Stimulated activated CD4-positive, alpha-beta T cell treated with anti-CD3 and anti-CD28 coated beads, TNF-alpha, amount 100 ng/mL, for 48 hours (primary cell): ENCODE results near the gene ACO1.

Experiments
- DNase-seq, 3 donors: peaks; one replicate each; pipeline ENCODE4 v3.0.0-alpha.2; 2020; ENCODE audit warnings: low read depth in 3 of 3

ACO1 gene

DNA sequence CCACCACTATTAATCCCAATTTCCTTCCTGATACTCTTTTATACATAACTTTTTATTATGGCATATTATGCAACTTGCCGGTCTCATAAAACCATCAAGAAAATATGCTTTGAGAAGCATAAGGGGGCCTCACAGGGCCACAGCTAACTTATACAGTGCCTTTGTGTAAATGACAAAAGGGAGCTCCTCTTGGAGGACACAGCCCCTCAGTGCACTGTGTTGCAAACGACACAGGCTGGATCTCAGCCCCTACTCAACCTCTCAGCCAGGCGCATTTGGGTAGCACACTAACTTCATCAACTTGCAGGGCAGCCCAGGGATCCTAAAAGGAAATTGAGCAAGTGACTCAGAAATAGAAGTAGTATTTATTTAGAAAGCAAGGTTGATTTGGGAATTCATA is 106.2 kb downstream of the ACO1 start:
- no peak for DNase-seq

- no peak for DNase-seq
Observed at GRCh38 chr9:32497921-32498320, 113.5 kb downstream of the ACO1 start.

GRCh38 chr9:32500768-32501167 is 116.3 kb downstream of the ACO1 start:
- no peak for DNase-seq

DNA sequence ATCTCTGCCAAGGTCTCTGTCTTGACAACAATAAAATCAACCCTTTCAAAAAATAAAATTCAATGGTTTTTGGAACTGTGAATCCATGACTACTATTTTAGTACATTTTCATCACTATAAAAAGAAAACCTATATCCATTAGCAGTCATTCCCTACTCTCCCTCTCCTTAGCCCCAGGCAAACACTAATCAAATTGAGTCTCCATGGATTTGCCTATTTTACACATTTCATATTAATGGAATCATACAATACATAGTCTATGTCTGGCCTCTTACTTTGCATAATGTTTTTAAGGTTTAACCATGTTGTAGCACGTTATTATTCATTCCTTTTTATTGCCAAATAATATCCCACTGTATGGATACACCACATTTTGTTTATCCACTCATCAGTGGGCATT is 117.4 kb downstream of the ACO1 start:
- no peak for DNase-seq

DNA sequence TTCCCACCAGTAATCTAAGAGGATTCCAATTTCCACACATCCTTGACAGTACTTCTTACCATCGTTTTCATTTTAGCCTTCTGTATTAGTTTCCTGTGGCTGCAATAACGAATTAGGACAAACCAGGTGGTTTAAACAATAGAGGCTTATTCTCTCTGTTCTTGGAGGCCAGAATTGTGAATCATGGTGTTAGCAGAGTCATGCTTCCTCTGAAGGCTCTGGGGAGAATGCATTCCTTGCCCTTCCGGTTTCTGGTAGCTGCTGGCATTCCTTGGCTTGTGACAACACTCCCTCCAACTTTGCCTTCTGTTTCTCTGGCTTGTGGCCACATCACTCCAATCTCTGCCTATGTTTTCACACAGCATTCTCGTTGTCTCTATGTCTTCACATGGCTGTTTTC is 118.0 kb downstream of the ACO1 start:
- no peak for DNase-seq

DNA sequence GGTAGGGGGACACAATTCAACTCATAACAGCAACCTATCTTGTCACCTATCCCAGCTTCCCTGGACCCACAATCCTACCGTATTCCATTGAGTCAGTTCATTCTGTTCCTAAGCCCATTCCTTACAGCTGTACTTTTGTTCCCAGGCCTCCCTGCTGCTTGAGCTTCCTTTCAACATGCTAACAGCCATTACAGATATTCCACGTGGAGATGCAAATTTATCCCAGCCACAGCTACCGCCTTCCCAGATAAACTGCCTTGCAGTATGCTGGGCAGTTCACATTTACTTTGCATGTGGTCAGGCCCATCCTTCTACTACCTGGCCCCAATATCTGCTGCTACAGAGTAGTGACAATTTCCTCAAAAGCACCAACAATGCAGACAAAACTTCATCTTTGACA is 118.6 kb downstream of the ACO1 start:
- no peak for DNase-seq
